SW480 (cell line): Measurements from ENCODE around the gene AFF4.
"Not testable (repeated sequence)": the region's sequence is repeated elsewhere in the genome, so short reads cannot be mapped to it uniquely, and the experiment has no call there.

Experiments used
- DNase-seq: peaks from one replicate; pipeline ENCODE4 v3.0.0-alpha.2; 2016; ENCODE audit warnings: low spot score

AFF4 gene

GRCh38 chr5:132956166-132956799 lies 7.2 kb downstream of the AFF4 start:
- not testable (repeated sequence) for DNase-seq

- no peak for DNase-seq
These were observed 9.7 kb downstream of the AFF4 start for GRCh38 chr5:132953710-132954109.

- no peak for DNase-seq
These were observed 10.6 kb downstream of the AFF4 start for GRCh38 chr5:132952829-132953228.

GRCh38 chr5:132951897-132952296 lies 11.5 kb downstream of the AFF4 start:
- DNase-seq, result no peak

- DNase-seq, result no peak
These were observed 14.3 kb downstream of the AFF4 start for GRCh38 chr5:132949136-132949535.

GRCh38 chr5:132947671-132948070 lies 15.8 kb downstream of the AFF4 start:
- DNase-seq, result no peak

- not testable (repeated sequence) for DNase-seq
These were observed 18.1 kb downstream of the AFF4 start for GRCh38 chr5:132945315-132945714.

- no peak for DNase-seq
These were observed 19.9 kb downstream of the AFF4 start for GRCh38 chr5:132943362-132944022.

GRCh38 chr5:132941331-132941730 lies 22.1 kb downstream of the AFF4 start:
- DNase-seq, result no peak

GRCh38 chr5:132928062-132928407 lies 35.4 kb downstream of the AFF4 start:
- DNase-seq, result no peak

- no peak for DNase-seq
These were observed 35.9 kb downstream of the AFF4 start for GRCh38 chr5:132927355-132928061.

- no peak for DNase-seq
These were observed 37.0 kb downstream of the AFF4 start for GRCh38 chr5:132926437-132926836.

GRCh38 chr5:132916086-132916485 lies 47.3 kb downstream of the AFF4 start:
- no peak for DNase-seq

- no peak for DNase-seq
These were observed 47.8 kb downstream of the AFF4 start for GRCh38 chr5:132915681-132916080.

GRCh38 chr5:132909702-132910101 lies 53.7 kb downstream of the AFF4 start:
- no peak for DNase-seq

- no peak for DNase-seq
These were observed 56.3 kb downstream of the AFF4 start for GRCh38 chr5:132907161-132907560.

GRCh38 chr5:132905938-132906337 lies 57.5 kb downstream of the AFF4 start:
- DNase-seq, result no peak

GRCh38 chr5:132901730-132902129 lies 61.7 kb downstream of the AFF4 start:
- DNase-seq, result no peak

GRCh38 chr5:132901036-132901435 lies 62.4 kb downstream of the AFF4 start:
- DNase-seq, result no peak

- no peak for DNase-seq
These were observed 65.3 kb downstream of the AFF4 start for GRCh38 chr5:132898094-132898493.

GRCh38 chr5:132896685-132897084 lies 66.7 kb downstream of the AFF4 start:
- DNase-seq, result no peak

- DNase-seq, result no peak
These were observed 67.6 kb downstream of the AFF4 start for GRCh38 chr5:132895719-132896305.

- DNase-seq, result no peak
These were observed 72.6 kb downstream of the AFF4 start for GRCh38 chr5:132890817-132891216.
